SK-N-MC (cell line): Measurements from ENCODE around the gene FOSL1.

ENCODE experiments used
- EZH2 ChIP-seq: fragments of 200-600 bp; sonication (generic); IDR thresholded peaks from one replicate; pipeline ENCODE4 v1.6.1; 2017; ENCODE audit warnings: antibody characterized with exemption
- FOXP2 ChIP-seq: optimal IDR thresholded peaks from 2 replicates; pipeline ENCODE3; 2011; ENCODE audit warnings: mild to moderate bottlenecking, moderate library complexity; ENCODE audit not compliant: insufficient read depth; ENCODE audit errors: extremely low read length, control extremely low read depth
- POLR2AphosphoS5 ChIP-seq: IDR thresholded peaks from 2 replicates; pipeline ENCODE4 v1.6.1; 2012; ENCODE audit warnings: mild to moderate bottlenecking, low read depth, low read length, borderline replicate concordance

GRCh38 chr11:65852508-65853245 is 47.5 kb downstream of the FOSL1 start:
- TF ChIP-seq EZH2 (no peak), POLR2AphosphoS5 (peak; percentile 48), FOXP2 (no peak)
